Measurements from ENCODE around the gene MYBBP1A.

Gene MYBBP1A

DNA sequence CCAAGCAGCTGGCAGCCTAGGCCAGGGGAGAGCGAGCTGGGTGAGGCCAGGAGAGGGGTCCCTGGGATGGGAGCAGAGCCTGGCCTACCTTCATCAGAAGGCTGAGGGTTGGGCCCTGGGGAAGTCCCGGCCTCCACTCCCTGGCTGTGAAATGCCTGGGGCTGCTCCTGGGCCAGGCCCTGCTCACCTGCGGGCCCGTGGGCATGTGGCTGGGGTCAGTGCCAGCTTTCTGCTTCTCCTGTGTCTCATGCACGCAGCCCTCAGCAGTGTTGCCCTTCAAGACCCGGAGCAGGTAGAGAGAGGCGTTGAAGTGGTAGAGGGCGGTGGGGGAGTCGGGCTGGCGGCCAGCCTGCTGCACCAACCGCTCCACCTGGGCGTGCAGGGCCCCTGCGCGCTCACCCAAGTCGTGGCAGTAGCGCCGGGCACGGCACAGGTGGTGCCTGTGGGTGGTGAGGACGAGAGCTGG is 12.4 kb downstream of the MYBBP1A start:
- no peak overlapping the region for H3K27ac ChIP-seq (ENCODE audit: low read depth, low read length)
- no peaks in the 10 kb centered on the region for H3K27me3 ChIP-seq (ENCODE audit: control insufficient read depth, low read length)
- no peaks in the 10 kb centered on the region for H3K9me2 ChIP-seq (replicated peaks; ENCODE audit: control insufficient read depth, low read length)
- no peaks in the 10 kb centered on the region for H3K9me3 ChIP-seq (ENCODE audit: control insufficient read depth, insufficient read depth, low read length)
- H3K4me3 ChIP-seq (ENCODE audit: low read length), result no peak overlapping the region
- H3K36me3 ChIP-seq (ENCODE audit: control insufficient read depth, low read length), result peaks cover 95% of the 10 kb centered on the region
- H3K4me2 ChIP-seq (ENCODE audit: low read length), result no peak overlapping the region
- H3K79me2 ChIP-seq (ENCODE audit: control insufficient read depth, low read length), result no peaks in the 10 kb centered on the region
- H3F3A ChIP-seq (ENCODE audit: control insufficient read depth, insufficient read depth), result peaks cover 10% of the 10 kb centered on the region
- no peaks in the 10 kb centered on the region for H3K4me1 ChIP-seq (ENCODE audit: control insufficient read depth, low read length)
- H4K20me1 ChIP-seq (ENCODE audit: control insufficient read depth, insufficient read depth, low read depth, low read length), result no peaks in the 10 kb centered on the region
- TF ChIP-seq EZH2phosphoT487 (IDR thresholded peaks at IDR 0.05; ENCODE audit: borderline replicate concordance, low read length) (no peak), CTCF (IDR thresholded peaks at IDR 0.05; ENCODE audit: low read depth, low read length, poor library complexity, severe bottlenecking) (no peak)

- Histone ChIP-seq H3F3A (ENCODE audit: control insufficient read depth, insufficient read depth) (peaks cover 12% of the 10 kb centered on the region), H3K9me2 (replicated peaks; ENCODE audit: control insufficient read depth, low read length) (no peaks in the 10 kb centered on the region), H3K4me1 (ENCODE audit: control insufficient read depth, low read length) (no peaks in the 10 kb centered on the region), H3K9me3 (ENCODE audit: control insufficient read depth, insufficient read depth, low read length) (no peaks in the 10 kb centered on the region), H3K27ac (ENCODE audit: low read depth, low read length) (no peak overlapping the region), H3K4me3 (ENCODE audit: low read length) (no peak overlapping the region), H3K36me3 (ENCODE audit: control insufficient read depth, low read length) (peaks cover 94% of the 10 kb centered on the region), H3K27me3 (ENCODE audit: control insufficient read depth, low read length) (no peaks in the 10 kb centered on the region), H3K4me2 (ENCODE audit: low read length) (no peak overlapping the region), H3K79me2 (ENCODE audit: control insufficient read depth, low read length) (no peaks in the 10 kb centered on the region), H4K20me1 (ENCODE audit: control insufficient read depth, insufficient read depth, low read depth, low read length) (no peaks in the 10 kb centered on the region)
- TF ChIP-seq EZH2phosphoT487 (IDR thresholded peaks at IDR 0.05; ENCODE audit: borderline replicate concordance, low read length) (no peak), CTCF (IDR thresholded peaks at IDR 0.05; ENCODE audit: low read depth, low read length, poor library complexity, severe bottlenecking) (no peak)
Measured at GRCh38 chr17:4542003-4542725, 13.0 kb downstream of the MYBBP1A start.

DNA sequence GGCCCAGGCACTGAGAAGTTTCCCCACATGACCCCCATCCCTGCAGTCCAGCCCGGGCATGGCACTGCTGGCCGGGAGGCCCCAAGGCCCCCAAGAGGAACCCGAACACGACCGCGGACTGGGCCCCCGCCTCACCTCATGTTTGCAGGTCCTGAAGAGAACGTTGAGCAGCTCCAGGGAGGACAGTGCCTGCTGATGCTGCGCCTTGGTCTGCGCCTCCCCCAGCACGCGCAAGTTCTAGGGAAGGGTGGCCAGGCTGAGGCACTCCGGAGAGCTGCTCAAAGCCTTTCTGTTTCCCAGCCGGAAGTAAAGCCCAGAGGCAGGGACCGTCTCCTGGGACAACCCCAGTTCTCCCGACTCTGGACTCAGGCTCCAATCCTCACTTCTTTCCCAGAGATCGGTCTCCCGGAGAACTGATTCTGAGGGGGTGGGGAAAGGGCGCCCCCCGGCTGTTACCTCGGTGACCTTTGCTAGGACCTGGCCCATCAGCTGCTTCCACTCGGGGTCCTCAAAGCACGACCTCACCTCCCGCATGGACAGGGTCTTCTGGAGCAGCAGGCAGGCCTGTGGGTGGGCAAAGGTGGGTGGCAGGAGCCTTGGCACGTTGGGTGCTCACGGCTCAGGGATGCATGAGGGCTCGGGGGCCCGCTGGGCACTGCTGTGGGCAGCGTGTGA is 13.7 kb downstream of the MYBBP1A start:
- Histone ChIP-seq H3K79me2 (ENCODE audit: control insufficient read depth, low read length) (no peaks in the 10 kb centered on the region), H3K36me3 (ENCODE audit: control insufficient read depth, low read length) (peaks cover 87% of the 10 kb centered on the region), H4K20me1 (ENCODE audit: control insufficient read depth, insufficient read depth, low read depth, low read length) (no peaks in the 10 kb centered on the region), H3F3A (ENCODE audit: control insufficient read depth, insufficient read depth) (peaks cover 12% of the 10 kb centered on the region), H3K9me3 (ENCODE audit: control insufficient read depth, insufficient read depth, low read length) (no peaks in the 10 kb centered on the region), H3K4me3 (ENCODE audit: low read length) (no peak overlapping the region), H3K9me2 (replicated peaks; ENCODE audit: control insufficient read depth, low read length) (no peaks in the 10 kb centered on the region), H3K27ac (ENCODE audit: low read depth, low read length) (no peak overlapping the region), H3K4me1 (ENCODE audit: control insufficient read depth, low read length) (no peaks in the 10 kb centered on the region), H3K4me2 (ENCODE audit: low read length) (no peak overlapping the region), H3K27me3 (ENCODE audit: control insufficient read depth, low read length) (no peaks in the 10 kb centered on the region)
- TF ChIP-seq CTCF (IDR thresholded peaks at IDR 0.05; ENCODE audit: low read depth, low read length, poor library complexity, severe bottlenecking) (peak; percentile 39), EZH2phosphoT487 (IDR thresholded peaks at IDR 0.05; ENCODE audit: borderline replicate concordance, low read length) (no peak)

Measured in DOHH2 (cell line).